Psoas muscle (tissue), 8 donors: ENCODE measurements around the gene DCAF5. TPM values are rescaled to one million over a fixed set of nuclear protein-coding genes. Genes with fewer than 3 reads are reported as not detected.

Source experiments
- ATAC-seq, 4 donors: fragments of 200-7000 bp; cut with Tn5 transposase; one replicate each; pipeline ENCODE4 v1.9.1; 2020; ENCODE audit warnings: moderate library complexity in 3 of 4, mild to moderate bottlenecking in 2 of 4
- DNase-seq, 2 donors: peaks; one replicate each; pipeline ENCODE4 v3.0.0-alpha.2; 2020
- H3K27ac ChIP-seq: fragments of 200-600 bp; one replicate; pipeline ENCODE4 v1.8.0; 2022
- H3K27me3 ChIP-seq, 3 donors: fragments of 200-600 bp in 1 of 3; one replicate each; pipeline versions ENCODE4 v1.6.1 to v1.8.0; 2013 to 2022; ENCODE audit warnings: low read length in 2 of 3, mild to moderate bottlenecking in 2 of 3, moderate library complexity in 1 of 3; ENCODE audit not compliant: insufficient read depth in 3 of 3
- H3K36me3 ChIP-seq, 2 donors: fragments of 200-600 bp in 1 of 2; one replicate each; pipeline versions ENCODE4 v1.6.1 to v1.8.0; 2013 to 2022; ENCODE audit warnings: low read depth in 1 of 2, mild to moderate bottlenecking in 1 of 2, moderate library complexity in 1 of 2; ENCODE audit not compliant: insufficient read depth in 1 of 2
- H3K4me1 ChIP-seq: fragments of 200-600 bp; one replicate; pipeline ENCODE4 v1.8.0; 2022
- H3K4me3 ChIP-seq: fragments of 200-600 bp; one replicate; pipeline ENCODE4 v1.8.0; 2022; ENCODE audit warnings: mild to moderate bottlenecking
- H3K9me3 ChIP-seq: fragments of 200-600 bp; one replicate; pipeline ENCODE4 v1.8.0; 2022
- CTCF ChIP-seq: fragments of 200-600 bp; IDR thresholded peaks from one replicate; pipeline ENCODE4 v1.8.0; 2022; ENCODE audit warnings: antibody characterized with exemption
- WGBS, 3 donors: extraction: QIAGEN DNeasy Blood & Tissue Kit; methylation state at CpG; one replicate each; pipeline versions ENCODE4 v1.1.6 to v1.1.7; 2013; 5-methylcytosine and 5-hydroxymethylcytosine counted together
- intact Hi-C, 2 donors: fragments of 100-400 bp; cut with DNase I; formaldehyde crosslinking; loops; one replicate each; pipeline versions ENCODE4 v1.11.0 to v1.14.2; 2022
- polyA plus RNA-seq, 3 donors: library from polyadenylated mRNA; stranded (reverse); fragments of 200-250 nt; gene quantifications; one replicate each; pipeline ENCODE4 v1.2.3, GENCODE V29; 2013
- total RNA-seq, 4 donors: library from RNA; stranded (reverse); fragmentation: NEBNext Ultra II Directional in 2 of 4; extraction: Animal tissue kit (Norgen Biotek cat#: 25700) in 2 of 4; gene quantifications; one replicate each; pipeline versions ENCODE4 v1.2.1 to v1.2.4, GENCODE V29; 2021 to 2023
- donor health status: healthy with polysubstance abuse.
- donor health status: DM: no; HTN: no; CAD: no; lungs with moderate emphysema.
- donor health status: Bipolar disorder and iron deficiency.
- donor health status: healthy.
- donor health status: DM: yes; HTN: yes; CAD: no.
- donor health status: DM: no; HTN: no; CAD: no.
- donor health status: DM: no; HTN: no; CAD: no.
- donor health status: DM: yes; HTN: yes; CAD: no.

The DCAF5 gene
- total and polyA plus RNA-seq, 7 donors = 9.1 to 86.3 (median 74.7) TPM

GRCh38 chr14:69118305-69118704 lies 34.6 kb downstream of the DCAF5 start:
- ATAC-seq = no peak
- H3K4me1 ChIP-seq = no peaks in the 10 kb centered on the region
- 90 to 100% (median 97%) methylated on average over 1 of the region's 1 CpG for WGBS, 3 donors
- no peak overlapping the region for H3K27ac ChIP-seq
- no peaks in the 10 kb centered on the region for H3K27me3 ChIP-seq
- no peaks in the 10 kb centered on the region for H3K9me3 ChIP-seq
- DNase-seq = no peak
- H3K36me3 ChIP-seq = peaks cover 0 to 79% of the 10 kb centered on the region in 2 donors
- H3K4me3 ChIP-seq = no peak overlapping the region
- no peak for TF ChIP-seq CTCF
- intact Hi-C loops = no loop called here

- Histone ChIP-seq H3K27ac (no peak overlapping the region), H3K9me3 (no peaks in the 10 kb centered on the region), H3K4me3 (no peak overlapping the region), H3K27me3 (no peaks in the 10 kb centered on the region), H3K4me1 (no peaks in the 10 kb centered on the region), H3K36me3 (peaks cover 0 to 90% of the 10 kb centered on the region in 2 donors)
- ATAC-seq (no peak), DNase-seq (no peak)
- intact Hi-C loops = no loop called here
- 84 to 87% (median 87%) methylated on average over 6 of the region's 6 CpGs for WGBS, 3 donors
- no peak for TF ChIP-seq CTCF
Measured at GRCh38 chr14:69117020-69117767, 35.7 kb downstream of the DCAF5 start.

- H3K4me1 ChIP-seq = no peaks in the 10 kb centered on the region
- no peak overlapping the region for H3K4me3 ChIP-seq
- intact Hi-C loops = no loop called here
- no peaks in the 10 kb centered on the region for H3K9me3 ChIP-seq
- no peaks in the 10 kb centered on the region for H3K27me3 ChIP-seq
- no peak overlapping the region for H3K27ac ChIP-seq
- no peak for TF ChIP-seq CTCF
- DNase-seq (no peak), ATAC-seq (peak in 2 of 4 donors; percentile 23 to 48)
- WGBS, 3 donors = 83 to 88% (median 85%) methylated on average over 3 of the region's 3 CpGs
- peaks cover 0 to 94% of the 10 kb centered on the region in 2 donors for H3K36me3 ChIP-seq
Measured at GRCh38 chr14:69115407-69116185, 37.3 kb downstream of the DCAF5 start.

GRCh38 chr14:69114763-69115162 lies 38.2 kb downstream of the DCAF5 start:
- Histone ChIP-seq H3K27ac (no peak overlapping the region), H3K4me3 (no peak overlapping the region), H3K9me3 (no peaks in the 10 kb centered on the region), H3K27me3 (no peaks in the 10 kb centered on the region), H3K4me1 (no peaks in the 10 kb centered on the region), H3K36me3 (peaks cover 0 to 96% of the 10 kb centered on the region in 2 donors)
- intact Hi-C loops = no loop called here
- no peak for ATAC-seq
- 70 to 86% (median 73%) methylated on average over 2 of the region's 2 CpGs for WGBS, 3 donors
- no peak for TF ChIP-seq CTCF
- no peak for DNase-seq
